ENCODE measurements around the gene GABRB3.

Gene GABRB3

GRCh38 chr15:26738996-26739395, 33.9 kb downstream of the GABRB3 start:
- WGBS, 2 donors (ENCODE audit: extremely low coverage in 2 of 2, insufficient read length in 2 of 2, insufficient replicate concordance in 1 of 2), result no CpG with 5 or more reads among the region's 9 CpGs
- H3K4me2 ChIP-seq (ENCODE audit: insufficient read depth, low read length, poor library complexity, severe bottlenecking), result no peak overlapping the region

DNA sequence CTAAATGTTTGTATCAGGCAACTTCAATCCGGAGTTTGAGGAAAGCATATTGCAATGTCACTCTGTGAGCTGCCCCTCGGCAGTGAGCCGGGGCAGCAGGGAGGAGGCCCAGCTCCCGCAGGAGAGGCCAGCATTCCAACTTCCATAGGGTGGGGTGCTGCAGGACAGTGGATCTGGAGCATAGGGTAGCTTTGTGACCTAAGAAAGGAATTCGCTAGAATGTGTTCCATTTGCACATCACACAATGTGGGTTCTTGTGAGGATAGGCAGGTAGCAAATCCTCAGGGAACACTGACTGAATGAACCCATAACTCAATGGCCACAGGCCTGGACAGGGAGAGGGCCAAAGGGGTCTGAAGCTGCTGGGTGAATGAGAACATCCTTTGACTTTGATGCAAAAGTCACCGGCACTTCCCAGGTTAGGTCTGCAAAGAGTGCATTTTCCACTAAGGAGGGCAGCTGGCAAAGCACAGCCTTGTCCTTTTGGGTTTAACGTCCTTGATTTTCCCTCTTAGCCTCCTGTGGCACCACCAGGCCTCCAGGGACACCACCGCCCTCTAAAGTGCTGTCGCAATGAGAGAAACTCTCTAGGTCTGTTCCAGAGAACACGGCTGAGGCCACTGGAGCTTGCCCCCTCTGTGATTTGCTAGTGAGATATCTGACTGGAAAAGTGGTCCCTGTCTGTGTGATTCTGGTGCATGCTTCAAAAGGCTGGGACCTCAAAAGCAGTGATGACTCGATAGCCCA, 36.2 kb downstream of the GABRB3 start:
- peak overlapping the region; percentile 33 for H4K8ac ChIP-seq (ENCODE audit: low read depth, low read length)
- H2BK5ac ChIP-seq (ENCODE audit: low read length), result no peak overlapping the region
- no peak overlapping the region for H2AFZ ChIP-seq (ENCODE audit: low read length)
- H3K4me2 ChIP-seq (ENCODE audit: insufficient read depth, low read length, poor library complexity, severe bottlenecking), result no peak overlapping the region
- peaks cover 0 to 12% of the 10 kb centered on the region in 2 donors for H3K4me1 ChIP-seq (ENCODE audit: control insufficient read depth in 2 of 2, insufficient read depth in 1 of 2, low read depth in 1 of 2, low read length in 2 of 2)
- no peak overlapping the region for H3K23ac ChIP-seq (ENCODE audit: low read depth, low read length, poor library complexity)
- H3K9me3 ChIP-seq (replicated peaks in 1 of 2; ENCODE audit: control insufficient read depth in 2 of 2, insufficient read depth in 1 of 2, low read depth in 1 of 2, low read length in 2 of 2), result peaks cover 0 to 2% of the 10 kb centered on the region in 2 donors
- H3K18ac ChIP-seq (ENCODE audit: low read length), result peak overlapping the region; percentile 39
- no peak for DNase-seq (ENCODE audit: low spot score)
- H3K9ac ChIP-seq (ENCODE audit: low read depth, low read length, poor library complexity), result no peak overlapping the region
- no peak overlapping the region for H2BK120ac ChIP-seq (ENCODE audit: low read depth, low read length)
- no peak overlapping the region for H2BK12ac ChIP-seq (ENCODE audit: low read length)
- H3K79me1 ChIP-seq (ENCODE audit: low read depth, low read length), result no peaks in the 10 kb centered on the region
- H2AK5ac ChIP-seq (ENCODE audit: low read depth, low read length), result no peak overlapping the region
- no CpG with 5 or more reads among the region's 11 CpGs for WGBS, 2 donors (ENCODE audit: extremely low coverage in 2 of 2, insufficient read length in 2 of 2, insufficient replicate concordance in 1 of 2)
- no peak overlapping the region for H3K4ac ChIP-seq (ENCODE audit: low read length)
- H4K91ac ChIP-seq (ENCODE audit: low read depth, low read length, poor library complexity), result no peak overlapping the region
- no peaks in the 10 kb centered on the region for H3K36me3 ChIP-seq (replicated peaks in 1 of 2; ENCODE audit: control insufficient read depth in 2 of 2, insufficient read depth in 2 of 2, low read length in 2 of 2)
- no peak overlapping the region for H3K27ac ChIP-seq (replicated peaks; ENCODE audit: low read length)
- no peaks in the 10 kb centered on the region for H3K27me3 ChIP-seq (ENCODE audit: control insufficient read depth in 3 of 3, insufficient read depth in 3 of 3, low read depth in 1 of 3, low read length in 3 of 3)
- H3K14ac ChIP-seq (ENCODE audit: low read length), result no peak overlapping the region
- no peak overlapping the region for H2BK15ac ChIP-seq (ENCODE audit: low read length)
- H3K4me3 ChIP-seq (ENCODE audit: low read length in 2 of 2), result no peak overlapping the region

More at GRCh38 chr15:26738996-26739395, 33.9 kb downstream of the GABRB3 start:
- H3K14ac ChIP-seq (ENCODE audit: low read length), result no peak overlapping the region
- DNase-seq (ENCODE audit: low spot score), result no peak
- H3K9ac ChIP-seq (ENCODE audit: low read depth, low read length, poor library complexity), result no peak overlapping the region
- no peak overlapping the region for H2AFZ ChIP-seq (ENCODE audit: low read length)
- H4K91ac ChIP-seq (ENCODE audit: low read depth, low read length, poor library complexity), result no peak overlapping the region
- H3K18ac ChIP-seq (ENCODE audit: low read length), result no peak overlapping the region
- H3K36me3 ChIP-seq (replicated peaks in 1 of 2; ENCODE audit: control insufficient read depth in 2 of 2, insufficient read depth in 2 of 2, low read length in 2 of 2), result no peaks in the 10 kb centered on the region
- H3K27ac ChIP-seq (replicated peaks; ENCODE audit: low read length), result no peak overlapping the region
- H2BK120ac ChIP-seq (ENCODE audit: low read depth, low read length), result no peak overlapping the region
- H2BK5ac ChIP-seq (ENCODE audit: low read length), result no peak overlapping the region
- no peaks in the 10 kb centered on the region for H3K27me3 ChIP-seq (ENCODE audit: control insufficient read depth in 3 of 3, insufficient read depth in 3 of 3, low read depth in 1 of 3, low read length in 3 of 3)
- H3K23ac ChIP-seq (ENCODE audit: low read depth, low read length, poor library complexity), result no peak overlapping the region
- no peak overlapping the region for H3K4me3 ChIP-seq (ENCODE audit: low read length in 2 of 2)
- no peaks in the 10 kb centered on the region for H3K9me3 ChIP-seq (replicated peaks in 1 of 2; ENCODE audit: control insufficient read depth in 2 of 2, insufficient read depth in 1 of 2, low read depth in 1 of 2, low read length in 2 of 2)
- peaks cover 0 to 12% of the 10 kb centered on the region in 2 donors for H3K4me1 ChIP-seq (ENCODE audit: control insufficient read depth in 2 of 2, insufficient read depth in 1 of 2, low read depth in 1 of 2, low read length in 2 of 2)
- no peak overlapping the region for H2BK15ac ChIP-seq (ENCODE audit: low read length)
- no peak overlapping the region for H2BK12ac ChIP-seq (ENCODE audit: low read length)
- H2AK5ac ChIP-seq (ENCODE audit: low read depth, low read length), result no peak overlapping the region
- H3K4ac ChIP-seq (ENCODE audit: low read length), result no peak overlapping the region
- H3K79me1 ChIP-seq (ENCODE audit: low read depth, low read length), result no peaks in the 10 kb centered on the region
- H4K8ac ChIP-seq (ENCODE audit: low read depth, low read length), result no peak overlapping the region

- H4K8ac ChIP-seq (ENCODE audit: low read depth, low read length), result no peak overlapping the region
- no peaks in the 10 kb centered on the region for H3K36me3 ChIP-seq (replicated peaks in 1 of 2; ENCODE audit: control insufficient read depth in 2 of 2, insufficient read depth in 2 of 2, low read length in 2 of 2)
- no peak overlapping the region for H3K27ac ChIP-seq (replicated peaks; ENCODE audit: low read length)
- H3K18ac ChIP-seq (ENCODE audit: low read length), result no peak overlapping the region
- no peak overlapping the region for H2AK5ac ChIP-seq (ENCODE audit: low read depth, low read length)
- no peaks in the 10 kb centered on the region for H3K27me3 ChIP-seq (ENCODE audit: control insufficient read depth in 3 of 3, insufficient read depth in 3 of 3, low read depth in 1 of 3, low read length in 3 of 3)
- no peak overlapping the region for H3K23ac ChIP-seq (ENCODE audit: low read depth, low read length, poor library complexity)
- H2BK15ac ChIP-seq (ENCODE audit: low read length), result no peak overlapping the region
- no peak overlapping the region for H3K9ac ChIP-seq (ENCODE audit: low read depth, low read length, poor library complexity)
- no peak overlapping the region for H3K4me2 ChIP-seq (ENCODE audit: insufficient read depth, low read length, poor library complexity, severe bottlenecking)
- H2BK120ac ChIP-seq (ENCODE audit: low read depth, low read length), result no peak overlapping the region
- no peak overlapping the region for H3K4ac ChIP-seq (ENCODE audit: low read length)
- no CpG with 5 or more reads among the region's 5 CpGs for WGBS, 2 donors (ENCODE audit: extremely low coverage in 2 of 2, insufficient read length in 2 of 2, insufficient replicate concordance in 1 of 2)
- peaks cover 0 to 2% of the 10 kb centered on the region in 2 donors for H3K9me3 ChIP-seq (replicated peaks in 1 of 2; ENCODE audit: control insufficient read depth in 2 of 2, insufficient read depth in 1 of 2, low read depth in 1 of 2, low read length in 2 of 2)
- H4K91ac ChIP-seq (ENCODE audit: low read depth, low read length, poor library complexity), result no peak overlapping the region
- H3K4me1 ChIP-seq (ENCODE audit: control insufficient read depth in 2 of 2, insufficient read depth in 1 of 2, low read depth in 1 of 2, low read length in 2 of 2), result peaks cover 0 to 3% of the 10 kb centered on the region in 2 donors
- no peak overlapping the region for H2AFZ ChIP-seq (ENCODE audit: low read length)
- H2BK12ac ChIP-seq (ENCODE audit: low read length), result no peak overlapping the region
- H3K4me3 ChIP-seq (ENCODE audit: low read length in 2 of 2), result no peak overlapping the region
- H2BK5ac ChIP-seq (ENCODE audit: low read length), result no peak overlapping the region
- no peak for DNase-seq (ENCODE audit: low spot score)
- H3K79me1 ChIP-seq (ENCODE audit: low read depth, low read length), result no peaks in the 10 kb centered on the region
- H3K14ac ChIP-seq (ENCODE audit: low read length), result no peak overlapping the region
Observed at GRCh38 chr15:26731965-26732364, 40.9 kb downstream of the GABRB3 start.

DNA sequence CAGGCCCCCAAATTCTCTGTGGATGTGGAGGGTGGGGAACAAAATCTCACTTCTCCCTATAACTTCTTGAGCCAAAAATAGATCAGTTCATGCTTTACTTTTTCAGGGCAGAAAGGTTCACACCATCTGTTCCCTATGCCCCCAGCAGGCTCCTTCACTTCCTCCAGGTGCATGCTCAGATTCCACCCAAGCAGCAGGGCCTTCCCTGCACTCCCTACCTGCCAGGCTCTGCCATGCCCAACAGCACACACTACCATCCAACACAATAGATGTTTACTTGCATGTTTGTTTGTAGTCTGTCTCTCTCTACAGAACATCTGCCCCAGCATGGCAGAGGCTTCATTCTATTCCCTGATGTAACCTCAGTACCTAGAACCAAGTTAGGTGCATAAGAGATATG, 43.3 kb downstream of the GABRB3 start:
- H3K4ac ChIP-seq (ENCODE audit: low read length), result no peak overlapping the region
- H3K27ac ChIP-seq (replicated peaks; ENCODE audit: low read length), result no peak overlapping the region

More for the DNA sequence above, 43.3 kb downstream of the GABRB3 start:
- Histone ChIP-seq H2AK5ac (ENCODE audit: low read depth, low read length) (no peak overlapping the region), H2BK5ac (ENCODE audit: low read length) (no peak overlapping the region), H3K4me3 (ENCODE audit: low read length in 2 of 2) (no peak overlapping the region), H4K8ac (ENCODE audit: low read depth, low read length) (no peak overlapping the region), H3K4me1 (ENCODE audit: control insufficient read depth in 2 of 2, insufficient read depth in 1 of 2, low read depth in 1 of 2, low read length in 2 of 2) (no peaks in the 10 kb centered on the region), H3K9ac (ENCODE audit: low read depth, low read length, poor library complexity) (no peak overlapping the region), H3K4me2 (ENCODE audit: insufficient read depth, low read length, poor library complexity, severe bottlenecking) (no peak overlapping the region), H3K27me3 (ENCODE audit: control insufficient read depth in 3 of 3, insufficient read depth in 3 of 3, low read depth in 1 of 3, low read length in 3 of 3) (no peaks in the 10 kb centered on the region), H3K23ac (ENCODE audit: low read depth, low read length, poor library complexity) (no peak overlapping the region), H3K79me1 (ENCODE audit: low read depth, low read length) (no peaks in the 10 kb centered on the region), H3K18ac (ENCODE audit: low read length) (no peak overlapping the region), H2AFZ (ENCODE audit: low read length) (no peak overlapping the region), H4K91ac (ENCODE audit: low read depth, low read length, poor library complexity) (no peak overlapping the region), H3K36me3 (replicated peaks in 1 of 2; ENCODE audit: control insufficient read depth in 2 of 2, insufficient read depth in 2 of 2, low read length in 2 of 2) (no peaks in the 10 kb centered on the region), H2BK12ac (ENCODE audit: low read length) (no peak overlapping the region), H2BK120ac (ENCODE audit: low read depth, low read length) (no peak overlapping the region), H3K14ac (ENCODE audit: low read length) (no peak overlapping the region), H2BK15ac (ENCODE audit: low read length) (no peak overlapping the region), H3K9me3 (replicated peaks in 1 of 2; ENCODE audit: control insufficient read depth in 2 of 2, insufficient read depth in 1 of 2, low read depth in 1 of 2, low read length in 2 of 2) (peaks cover 0 to 2% of the 10 kb centered on the region in 2 donors)
- DNase-seq (ENCODE audit: low spot score), result no peak

Measured in neuronal stem cell (in vitro differentiated cells).